Measurements from ENCODE around the gene FBN1. TPM values are rescaled to one million over a fixed set of nuclear protein-coding genes. Genes with fewer than 3 reads are reported as not detected.

FBN1 gene
- total RNA-seq, 6 experiments from 2014 or later: 1.7 to 12.0 (median 8.7) TPM

DNA sequence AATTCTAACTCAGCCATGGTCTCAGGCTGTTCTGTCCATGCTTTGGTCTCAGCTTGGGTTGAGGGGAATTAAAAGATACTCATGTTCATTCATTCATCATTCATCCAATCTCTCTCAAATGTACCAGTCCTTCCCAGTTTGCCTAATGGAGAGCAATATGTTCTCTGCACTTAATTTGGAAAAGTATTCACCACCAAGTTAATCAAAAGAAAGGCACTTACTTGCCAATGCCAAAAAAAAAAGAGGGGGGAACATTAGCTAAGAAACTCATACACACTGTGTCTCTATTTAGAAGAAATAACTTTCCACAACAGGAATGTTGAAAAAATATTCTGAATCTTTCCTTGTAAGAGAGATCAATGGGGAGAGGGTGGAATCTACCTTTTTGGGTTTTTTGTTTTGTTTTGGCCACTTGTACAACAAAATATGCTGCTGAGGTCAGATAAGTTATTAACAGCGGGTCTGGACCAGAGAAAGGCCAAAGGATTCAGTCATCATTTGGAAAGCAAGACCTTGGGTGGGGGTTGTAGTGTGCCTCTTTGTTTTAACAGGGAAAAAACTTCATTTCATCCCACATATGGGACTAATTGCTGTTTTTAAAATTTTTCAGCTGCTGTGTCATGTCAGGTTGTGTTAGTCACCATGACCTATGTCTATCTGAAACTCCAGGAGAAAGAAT lies 152.3 kb downstream of the FBN1 start:
- Histone ChIP-seq H3K27ac (no peak overlapping the region), H3K4me3 (no peak overlapping the region), H3K9me3 (no peaks in the 10 kb centered on the region), H3K36me3 (no peaks in the 10 kb centered on the region), H3K27me3 (no peaks in the 10 kb centered on the region), H3K4me1 (no peaks in the 10 kb centered on the region)
- no peak for DNase-seq
- intact Hi-C loops (cut with DNase I): no loop called here
- no peak for ATAC-seq
- TF ChIP-seq, protein P1, sequence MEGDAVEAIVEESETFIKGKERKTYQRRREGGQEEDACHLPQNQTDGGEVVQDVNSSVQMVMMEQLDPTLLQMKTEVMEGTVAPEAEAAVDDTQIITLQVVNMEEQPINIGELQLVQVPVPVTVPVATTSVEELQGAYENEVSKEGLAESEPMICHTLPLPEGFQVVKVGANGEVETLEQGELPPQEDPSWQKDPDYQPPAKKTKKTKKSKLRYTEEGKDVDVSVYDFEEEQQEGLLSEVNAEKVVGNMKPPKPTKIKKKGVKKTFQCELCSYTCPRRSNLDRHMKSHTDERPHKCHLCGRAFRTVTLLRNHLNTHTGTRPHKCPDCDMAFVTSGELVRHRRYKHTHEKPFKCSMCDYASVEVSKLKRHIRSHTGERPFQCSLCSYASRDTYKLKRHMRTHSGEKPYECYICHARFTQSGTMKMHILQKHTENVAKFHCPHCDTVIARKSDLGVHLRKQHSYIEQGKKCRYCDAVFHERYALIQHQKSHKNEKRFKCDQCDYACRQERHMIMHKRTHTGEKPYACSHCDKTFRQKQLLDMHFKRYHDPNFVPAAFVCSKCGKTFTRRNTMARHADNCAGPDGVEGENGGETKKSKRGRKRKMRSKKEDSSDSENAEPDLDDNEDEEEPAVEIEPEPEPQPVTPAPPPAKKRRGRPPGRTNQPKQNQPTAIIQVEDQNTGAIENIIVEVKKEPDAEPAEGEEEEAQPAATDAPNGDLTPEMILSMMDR (IDR thresholded peaks at IDR 0.05): no peak
- no peak for TF ChIP-seq POLR2A (IDR thresholded peaks at IDR 0.05)
- 77% methylated on average over 1 of the region's 1 CpG for WGBS (ENCODE audit: insufficient coverage, low coverage, low lambda C conversion rate, missing lambda C conversion rate)

DNA sequence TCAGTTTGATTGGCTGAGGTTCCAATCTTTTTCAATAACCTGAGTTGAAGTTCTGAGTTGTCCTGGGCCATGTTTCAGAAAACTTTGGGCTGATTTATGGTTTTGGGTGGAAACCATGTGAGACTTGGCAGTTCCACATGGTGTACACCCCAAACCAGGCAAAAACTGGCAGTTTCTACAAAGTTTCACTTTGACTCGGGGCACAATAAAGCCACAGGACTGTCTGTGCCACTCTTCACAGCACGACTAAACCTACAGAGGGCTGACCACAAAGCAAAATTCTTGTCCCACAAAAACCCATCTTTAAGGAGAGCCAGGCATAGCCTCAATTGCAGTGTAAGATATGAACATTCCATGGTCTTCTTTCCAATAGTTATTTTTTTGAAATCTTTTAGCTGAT lies 159.3 kb downstream of the FBN1 start:
- no peak for DNase-seq
- Histone ChIP-seq H3K4me3 (no peak overlapping the region), H3K27me3 (no peaks in the 10 kb centered on the region), H3K9me3 (no peaks in the 10 kb centered on the region), H3K36me3 (no peaks in the 10 kb centered on the region), H3K27ac (no peak overlapping the region), H3K4me1 (no peaks in the 10 kb centered on the region)
- 60% methylated on average over 1 of the region's 2 CpGs for WGBS (ENCODE audit: insufficient coverage, low coverage, low lambda C conversion rate, missing lambda C conversion rate)
- ATAC-seq: no peak
- intact Hi-C loops (cut with DNase I): no loop called here
- TF ChIP-seq, protein P1 (IDR thresholded peaks at IDR 0.05): no peak
- no peak for TF ChIP-seq POLR2A (IDR thresholded peaks at IDR 0.05)

GRCh38 chr15:48481802-48482201 lies 163.7 kb downstream of the FBN1 start:
- H3K27ac ChIP-seq: no peak overlapping the region
- 69% methylated on average over 2 of the region's 2 CpGs for WGBS (ENCODE audit: insufficient coverage, low coverage, low lambda C conversion rate, missing lambda C conversion rate)
- no peak for DNase-seq
- H3K27me3 ChIP-seq: no peaks in the 10 kb centered on the region
- no peak for TF ChIP-seq POLR2A (IDR thresholded peaks at IDR 0.05)
- TF ChIP-seq, protein P1 (IDR thresholded peaks at IDR 0.05): no peak
- no peak overlapping the region for H3K4me3 ChIP-seq
- intact Hi-C loops (cut with DNase I): no loop called here
- H3K9me3 ChIP-seq: no peaks in the 10 kb centered on the region
- no peaks in the 10 kb centered on the region for H3K4me1 ChIP-seq
- H3K36me3 ChIP-seq: no peaks in the 10 kb centered on the region
- ATAC-seq: no peak

- Histone ChIP-seq H3K27ac (no peak overlapping the region), H3K36me3 (no peaks in the 10 kb centered on the region), H3K27me3 (no peaks in the 10 kb centered on the region), H3K4me3 (no peak overlapping the region), H3K9me3 (no peaks in the 10 kb centered on the region), H3K4me1 (no peaks in the 10 kb centered on the region)
- WGBS (ENCODE audit: insufficient coverage, low coverage, low lambda C conversion rate, missing lambda C conversion rate): 94% methylated on average over 2 of the region's 2 CpGs
- no peak for DNase-seq
- no peak for ATAC-seq
- TF ChIP-seq, protein P1 (IDR thresholded peaks at IDR 0.05): no peak
- no peak for TF ChIP-seq POLR2A (IDR thresholded peaks at IDR 0.05)
- intact Hi-C loops (cut with DNase I): no loop called here
Observed at GRCh38 chr15:48479751-48480150, 165.8 kb downstream of the FBN1 start.
